ENCODE measurements around the gene MRPL4.

MRPL4 gene

DNA sequence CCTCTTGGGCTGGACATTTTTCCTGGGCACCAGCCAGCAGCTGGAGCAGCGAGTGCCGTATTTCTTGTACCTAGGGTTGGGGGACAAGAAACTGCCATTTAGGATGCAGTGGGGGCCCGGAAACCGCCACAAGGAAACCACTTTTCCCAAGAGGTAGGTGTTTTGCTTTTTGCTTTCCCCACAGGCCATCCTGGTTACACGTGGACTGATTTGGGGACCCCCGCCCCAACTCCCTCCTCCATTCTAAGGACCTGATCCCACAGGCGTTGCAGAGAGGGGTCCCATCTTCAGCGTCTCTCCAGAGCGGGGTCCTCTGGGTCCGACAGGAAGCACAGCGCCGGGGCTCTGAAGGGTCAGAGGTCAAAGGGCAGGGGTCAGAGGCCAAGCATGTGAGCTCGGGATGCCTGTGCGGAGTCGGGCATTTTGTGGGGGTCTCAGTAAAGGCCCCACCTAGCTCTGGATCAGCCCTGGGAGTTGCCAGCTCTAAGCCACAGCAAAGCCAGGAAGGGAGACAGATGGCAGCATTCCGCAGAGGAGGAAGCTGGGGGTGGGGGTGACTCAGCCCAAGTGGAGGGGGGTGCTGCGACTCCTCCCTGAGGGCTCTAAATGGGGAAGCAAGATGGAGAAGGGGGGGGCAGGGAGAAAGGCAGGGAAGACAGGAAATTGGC, 53.3 kb downstream of the MRPL4 start:
- TF ChIP-seq FOXP2 (optimal IDR thresholded peaks at IDR 0.05; ENCODE audit: control extremely low read depth, extremely low read length, insufficient read depth) (no peak), POLR2AphosphoS5 (IDR thresholded peaks at IDR 0.05; ENCODE audit: borderline replicate concordance, low read depth, low read length) (no peak), EZH2 (IDR thresholded peaks at IDR 0.05) (no peak)
- DNase-seq (ENCODE audit: low read depth, low spot score), result no peak
- Histone ChIP-seq H3K4me3 (no peak overlapping the region), H3K9me3 (ENCODE audit: low read depth, low read length) (no peaks in the 10 kb centered on the region), H3K9ac (ENCODE audit: insufficient read length) (no peak overlapping the region), H3K36me3 (ENCODE audit: insufficient read depth, low read length) (no peaks in the 10 kb centered on the region; the same call in 1 of the 2 replicates), H3K27ac (no peak overlapping the region)

DNA sequence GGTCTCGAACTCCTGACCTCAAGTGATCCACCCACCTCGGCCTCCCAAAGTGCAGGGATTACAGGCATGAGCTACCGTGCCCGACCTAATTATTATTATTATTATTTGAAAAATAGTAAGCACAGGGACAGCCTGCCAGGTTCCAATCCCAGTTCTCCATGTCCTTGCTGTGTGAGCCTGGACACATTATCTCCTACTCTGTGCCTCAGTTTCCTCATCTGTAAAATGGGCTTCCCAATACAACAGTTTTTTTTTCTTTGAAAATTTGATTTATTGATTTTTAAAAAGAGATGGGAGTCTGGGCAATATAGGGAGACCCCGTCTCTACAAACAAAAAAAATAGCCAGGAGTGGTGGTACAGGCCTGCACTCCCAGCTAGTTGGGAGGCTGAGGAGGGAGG, 54.3 kb downstream of the MRPL4 start:
- H3K9me3 ChIP-seq (ENCODE audit: low read depth, low read length), result no peaks in the 10 kb centered on the region
- H3K36me3 ChIP-seq (ENCODE audit: insufficient read depth, low read length), result no peaks in the 10 kb centered on the region; the same call in 1 of the 2 replicates
- H3K4me3 ChIP-seq, result no peak overlapping the region
- TF ChIP-seq FOXP2 (optimal IDR thresholded peaks at IDR 0.05; ENCODE audit: control extremely low read depth, extremely low read length, insufficient read depth), result no peak
- TF ChIP-seq POLR2AphosphoS5 (IDR thresholded peaks at IDR 0.05; ENCODE audit: borderline replicate concordance, low read depth, low read length), result no peak
- TF ChIP-seq EZH2 (IDR thresholded peaks at IDR 0.05), result no peak
- no peak for DNase-seq (ENCODE audit: low read depth, low spot score)
- no peak overlapping the region for H3K9ac ChIP-seq (ENCODE audit: insufficient read length)
- H3K27ac ChIP-seq, result no peak overlapping the region

DNA sequence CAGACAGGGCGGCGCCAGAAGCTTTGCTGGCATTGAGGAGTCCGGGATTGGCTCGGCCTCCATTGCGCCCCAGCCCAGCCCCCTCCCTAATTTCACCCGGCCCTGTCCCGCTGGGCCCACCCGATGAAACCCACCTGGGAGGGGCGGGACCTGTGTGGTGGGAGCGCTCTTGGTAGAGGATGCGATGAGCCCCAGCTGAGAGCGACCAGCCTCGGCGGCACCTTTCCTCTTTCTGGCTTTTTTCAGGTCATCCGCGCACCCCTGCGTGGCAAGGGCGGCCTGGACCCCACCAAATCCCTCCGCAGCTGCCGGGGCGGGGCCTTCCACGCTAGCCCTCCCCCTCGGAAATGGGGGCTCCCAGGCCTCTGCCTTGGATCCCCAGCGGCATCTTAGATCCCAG, 57.4 kb downstream of the MRPL4 start, which contains the start of gene ZGLP1:
Gene ZGLP1, minus strand, starts transcription at position 393 of the 400 bp plus-strand sequence.
- no peak for DNase-seq (ENCODE audit: low read depth, low spot score)
- Histone ChIP-seq H3K36me3 (ENCODE audit: insufficient read depth, low read length) (peaks cover 8% of the 10 kb centered on the region; the same call in 1 of the 2 replicates), H3K27ac (no peak within 1 kb of the TSS), H3K9me3 (ENCODE audit: low read depth, low read length) (no peaks in the 10 kb centered on the region), H3K9ac (ENCODE audit: insufficient read length) (no peak within 1 kb of the TSS), H3K4me3 (no peak within 1 kb of the TSS)
- TF ChIP-seq EZH2 (IDR thresholded peaks at IDR 0.05) (no peak), POLR2AphosphoS5 (IDR thresholded peaks at IDR 0.05; ENCODE audit: borderline replicate concordance, low read depth, low read length) (no peak), FOXP2 (optimal IDR thresholded peaks at IDR 0.05; ENCODE audit: control extremely low read depth, extremely low read length, insufficient read depth) (no peak)
